ENCODE results near the gene VPS41.

The VPS41 gene

DNA sequence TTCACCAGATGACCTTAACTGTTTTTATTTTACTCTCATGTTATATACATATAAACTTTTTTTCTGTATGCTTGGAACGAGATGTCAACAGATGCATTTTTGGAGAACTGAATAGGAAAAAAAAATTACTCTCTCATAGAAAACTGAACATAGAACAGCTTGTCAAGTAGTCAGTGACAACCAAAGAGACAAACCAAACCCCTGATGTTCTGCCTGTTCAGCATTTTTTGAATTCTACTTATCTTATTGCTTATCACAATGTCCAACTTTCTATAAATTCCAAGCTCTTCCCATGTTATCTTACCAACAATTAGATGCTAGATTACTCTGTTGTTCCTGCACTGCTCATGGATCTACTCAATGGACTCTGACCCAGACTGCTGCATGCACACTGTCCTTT, 95.2 kb downstream of the VPS41 start:
- no peak for DNase-seq (ENCODE audit: low read depth, low spot score)

DNA sequence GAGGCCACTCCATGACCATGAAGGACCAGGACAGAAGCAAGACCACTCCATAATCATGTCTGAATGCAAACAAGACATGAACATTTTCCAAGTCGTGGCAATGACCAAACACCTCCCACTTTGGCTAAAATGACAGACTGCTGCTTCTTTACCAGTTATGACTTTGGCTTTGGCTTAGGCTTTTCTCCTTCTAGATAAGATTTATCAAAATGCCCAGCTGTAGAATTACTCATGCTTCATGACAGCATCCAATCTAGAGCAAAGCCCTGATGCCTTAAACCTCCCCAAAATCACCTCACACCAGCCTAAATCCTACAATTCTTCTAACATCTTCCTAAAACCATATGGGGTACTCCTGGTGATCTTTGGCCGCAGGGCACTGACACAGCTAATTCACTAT, 102.1 kb downstream of the VPS41 start:
- no peak for DNase-seq (ENCODE audit: low read depth, low spot score)

DNA sequence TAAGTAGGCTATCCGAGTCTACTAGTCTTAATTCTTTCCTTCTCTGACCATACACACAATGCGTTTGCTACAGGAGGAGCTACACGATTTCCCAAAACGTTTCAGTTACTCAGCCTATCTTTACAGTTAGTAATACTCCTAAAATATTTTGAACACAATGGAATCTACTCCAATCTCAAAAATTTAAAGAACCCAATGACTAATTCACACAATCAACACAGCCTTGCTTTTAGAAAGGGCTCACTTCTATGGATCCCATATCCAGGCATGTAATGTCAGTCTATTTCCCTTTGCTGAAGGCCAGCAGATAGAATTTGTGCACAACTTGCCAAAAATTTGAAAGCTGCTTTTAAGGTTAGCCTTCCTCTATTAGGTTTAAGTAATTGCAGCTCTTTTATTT, 107.2 kb downstream of the VPS41 start:
- no peak for DNase-seq (ENCODE audit: low read depth, low spot score)

DNA sequence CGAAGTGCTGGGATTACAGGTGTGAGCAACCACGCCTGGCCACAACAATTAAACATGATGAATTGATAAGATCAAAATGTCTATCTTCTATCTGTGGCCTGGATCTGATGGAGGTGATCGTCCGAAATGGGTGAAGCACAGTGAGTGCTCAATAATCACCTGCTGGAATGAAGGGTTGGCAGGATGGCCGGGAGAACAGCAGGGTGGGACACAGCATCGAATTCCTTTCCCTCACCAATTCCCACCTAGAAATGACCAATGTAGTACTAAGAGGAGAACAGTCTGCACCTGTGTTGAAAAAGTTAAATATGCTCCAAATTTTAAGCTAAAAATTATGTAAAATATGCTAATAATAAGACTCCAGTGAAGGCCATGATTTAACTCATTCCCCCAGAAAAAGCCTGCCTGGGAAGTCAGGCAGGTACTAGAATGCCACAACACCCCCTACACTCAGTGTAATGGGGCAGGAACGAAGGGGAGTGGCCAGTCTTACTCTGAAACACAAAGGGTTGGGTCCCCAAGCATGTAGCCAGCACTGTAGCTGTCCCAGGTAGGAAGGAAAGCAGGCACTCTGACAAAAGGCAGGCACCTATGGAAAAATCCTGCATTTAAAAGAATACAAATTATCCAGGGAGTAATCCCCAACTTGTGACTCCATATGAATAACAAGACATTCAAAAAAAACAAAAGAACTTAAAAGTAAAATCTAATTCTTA, 110.3 kb downstream of the VPS41 start:
- peak; percentile 83 for DNase-seq (ENCODE audit: low read depth, low spot score)

DNA sequence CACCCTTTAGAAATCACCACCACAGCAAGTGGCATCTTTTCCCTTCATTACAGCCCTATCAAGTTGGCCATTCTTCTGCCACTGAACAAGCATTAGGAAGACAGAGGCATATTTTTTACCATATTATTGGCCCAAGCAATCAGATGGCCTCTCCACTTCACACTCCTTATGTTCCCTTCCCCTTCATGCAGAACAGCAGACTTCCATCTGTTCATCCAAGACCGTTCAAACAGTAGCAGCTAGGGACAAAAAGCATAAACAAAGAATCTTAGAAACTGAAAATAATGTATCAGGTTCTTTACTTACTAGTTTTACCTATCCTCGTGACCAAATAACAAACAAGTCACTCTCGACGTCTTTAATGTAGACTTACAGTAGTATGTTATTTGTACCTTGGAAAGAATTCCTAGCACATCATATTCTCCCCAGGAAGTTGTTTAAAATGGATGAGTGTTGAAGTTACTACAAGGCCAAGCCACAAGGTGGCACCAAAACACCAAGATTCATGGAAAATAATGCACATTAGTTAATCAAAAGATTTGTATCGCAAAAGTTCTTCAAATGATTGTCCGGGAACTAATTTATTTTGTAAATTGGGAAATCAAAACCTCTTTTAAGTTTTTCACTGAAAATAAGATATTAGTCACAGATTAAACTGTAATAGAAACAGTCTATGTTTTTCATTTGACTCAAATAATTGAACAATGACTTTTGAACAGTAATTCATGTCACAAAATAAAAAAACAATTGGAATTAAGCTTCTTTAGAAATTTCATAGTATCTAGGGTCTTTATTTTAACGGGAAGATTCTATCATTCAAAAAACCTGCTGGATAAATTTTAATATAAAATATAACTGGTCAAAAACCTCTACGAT, 112.1 kb downstream of the VPS41 start:
- no peak for DNase-seq (ENCODE audit: low read depth, low spot score)

DNA sequence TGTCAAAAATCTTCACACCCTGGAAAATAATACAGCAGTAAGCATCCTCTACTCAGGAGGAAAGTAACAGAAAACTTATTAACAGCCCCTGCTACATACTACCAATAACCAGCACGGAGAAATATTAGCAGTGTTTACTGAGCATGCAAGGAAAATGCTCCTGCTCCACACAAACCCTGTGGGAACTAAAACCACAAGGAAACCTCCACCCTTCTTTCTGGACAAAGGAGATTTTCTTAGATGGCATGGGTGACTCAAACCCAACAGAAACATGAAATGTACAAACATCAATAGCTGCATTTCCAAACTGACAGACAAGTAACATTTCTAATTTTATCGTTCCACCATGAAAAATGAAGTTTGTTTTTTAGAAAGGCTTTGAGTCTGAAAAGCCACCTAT, 113.4 kb downstream of the VPS41 start:
- DNase-seq (ENCODE audit: low read depth, low spot score), result no peak

DNA sequence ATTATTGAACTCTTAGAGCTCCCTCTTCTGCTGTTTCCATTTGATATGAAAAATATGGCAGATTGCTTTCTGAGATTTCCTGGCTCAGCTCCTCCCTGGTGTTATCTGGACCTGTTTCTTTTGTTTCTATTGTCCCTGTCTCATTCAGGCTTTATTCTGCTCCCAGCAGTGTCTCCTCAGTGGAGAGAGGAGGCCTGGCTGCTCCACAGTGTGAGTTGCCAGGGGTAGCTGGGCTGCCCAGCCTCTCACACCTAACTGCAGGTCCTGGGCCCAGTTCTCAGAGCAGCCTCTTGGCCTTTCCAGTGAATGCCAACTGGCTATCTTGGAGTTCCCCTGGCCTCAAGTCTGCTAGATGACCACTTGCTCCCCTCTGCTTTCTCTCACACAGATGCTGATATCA, 127.0 kb downstream of the VPS41 start:
- DNase-seq (ENCODE audit: low read depth, low spot score), result no peak

DNA sequence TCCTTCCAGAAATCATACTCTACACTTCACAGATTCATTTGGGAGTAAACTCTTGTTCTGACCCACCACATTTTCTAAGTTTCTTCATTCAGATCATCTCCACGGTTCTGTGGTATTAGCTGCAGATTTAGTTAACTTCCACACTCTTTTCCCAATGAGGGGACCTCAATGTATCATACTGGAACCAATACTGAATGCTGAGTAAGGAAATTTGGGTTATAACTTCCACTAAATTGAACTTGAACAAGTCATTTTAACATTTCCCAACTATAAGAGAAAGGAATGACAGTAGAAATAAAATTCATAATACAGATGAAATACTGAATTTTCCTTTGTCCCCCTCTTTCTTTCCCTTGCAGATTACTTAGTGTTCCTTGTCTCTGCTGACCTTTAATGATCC, 131.4 kb downstream of the VPS41 start:
- no peak for DNase-seq (ENCODE audit: low read depth, low spot score)

DNA sequence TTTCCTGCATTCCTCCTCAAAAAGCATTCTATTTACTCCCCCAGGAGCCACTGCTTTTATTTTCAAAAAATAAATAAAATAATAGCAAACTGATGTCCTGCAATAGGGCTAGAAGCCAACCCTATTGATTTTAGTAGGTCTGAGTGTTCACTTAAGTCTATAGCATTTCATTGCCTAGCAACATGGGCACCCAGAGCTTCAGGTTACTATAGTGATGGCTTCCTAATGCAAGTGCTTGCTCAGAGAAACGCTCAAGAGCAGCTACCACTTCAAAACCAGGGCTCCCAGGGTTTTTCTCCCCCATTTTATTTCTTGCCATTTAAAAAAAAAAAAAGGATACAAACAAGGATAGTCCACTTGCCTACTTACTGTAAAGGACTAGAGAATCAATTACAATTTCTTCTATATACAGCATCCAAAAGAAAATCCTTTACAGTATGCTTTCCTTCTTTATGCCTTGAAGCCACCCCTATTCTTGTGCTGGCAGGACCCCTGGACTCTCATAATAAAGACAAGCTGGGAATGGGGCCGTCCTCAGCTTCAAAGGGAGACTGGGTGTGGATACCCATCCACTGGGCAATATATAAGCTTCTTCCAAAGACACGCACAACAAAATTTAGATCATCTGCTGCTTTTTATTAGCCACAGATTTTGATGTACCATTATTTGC, 133.3 kb downstream of the VPS41 start:
- DNase-seq (ENCODE audit: low read depth, low spot score), result no peak

DNA sequence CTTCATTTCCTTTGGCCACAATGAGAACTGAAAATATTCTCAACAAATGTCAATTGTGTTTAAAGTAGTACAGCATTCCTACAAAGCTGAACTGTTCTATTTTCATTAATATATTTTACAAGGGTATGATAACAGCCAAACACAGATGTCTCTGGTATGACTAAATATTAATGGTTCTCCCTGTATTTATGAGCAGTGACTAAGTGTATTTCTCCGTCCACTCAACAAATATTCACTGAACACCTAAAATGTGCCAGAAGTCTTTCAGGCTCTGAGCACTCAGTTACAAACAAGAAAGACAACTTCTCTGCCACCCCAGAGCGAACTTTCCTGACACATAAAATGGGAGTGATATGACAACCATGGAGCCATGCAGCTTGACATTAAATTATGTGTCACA, 135.6 kb downstream of the VPS41 start:
- DNase-seq (ENCODE audit: low read depth, low spot score), result no peak

DNA sequence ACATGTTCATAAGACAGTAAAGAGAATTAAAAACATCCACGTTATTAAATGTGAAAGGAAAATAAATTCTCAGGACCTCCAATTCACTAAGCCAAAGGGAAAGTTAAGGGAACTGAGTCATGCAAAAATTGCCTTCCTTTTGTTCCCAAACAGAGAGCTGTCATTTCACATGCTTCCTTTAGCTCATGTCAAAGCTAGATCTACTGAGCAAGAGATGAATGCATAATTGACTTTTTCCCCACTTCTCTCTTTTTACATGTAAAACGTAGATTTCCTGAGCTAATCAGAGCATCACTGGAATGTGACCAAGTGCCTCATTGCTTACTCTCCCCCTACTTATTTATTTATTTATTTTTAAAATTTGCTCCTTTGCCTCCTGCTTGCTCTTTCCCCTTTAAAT, 148.8 kb downstream of the VPS41 start:
- DNase-seq (ENCODE audit: low read depth, low spot score), result no peak

DNA sequence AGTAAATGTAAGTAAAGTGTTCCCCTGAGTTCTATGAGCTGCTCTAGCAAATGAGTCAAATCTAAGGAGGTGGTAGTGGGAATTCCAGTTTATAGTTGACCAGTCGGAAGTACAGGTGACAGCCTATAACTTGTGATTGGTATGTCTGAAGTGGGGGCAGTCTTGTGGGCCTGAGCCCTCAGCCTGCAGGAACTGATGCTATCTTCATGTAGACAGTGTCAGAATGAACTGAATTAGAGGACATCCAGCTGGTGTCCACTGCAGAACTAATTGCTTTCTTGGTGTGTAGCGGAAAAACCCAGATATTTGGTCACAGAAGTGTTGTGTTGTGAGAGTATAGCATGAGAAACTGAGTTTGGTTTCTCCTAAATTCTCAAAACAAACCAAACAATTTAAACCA, 150.0 kb downstream of the VPS41 start:
- DNase-seq (ENCODE audit: low read depth, low spot score), result no peak

DNA sequence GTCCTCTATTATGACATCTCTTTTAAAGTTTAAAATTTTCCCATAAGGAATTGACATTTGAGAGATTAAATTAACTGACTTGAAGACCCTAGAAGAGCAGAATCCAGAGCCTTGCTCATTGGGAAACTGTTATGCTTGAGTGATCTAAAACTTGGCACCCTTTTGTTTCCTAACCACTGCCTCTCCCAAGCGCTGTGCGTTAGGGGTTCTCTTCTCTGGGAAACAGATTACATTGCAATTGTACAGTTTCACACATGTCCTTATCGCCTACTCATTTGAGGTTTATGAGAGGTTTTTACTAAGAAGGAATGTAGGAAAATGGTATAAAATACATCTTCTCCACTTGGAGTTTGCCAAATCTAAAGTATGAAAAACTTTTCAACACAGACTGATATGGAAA, 151.1 kb downstream of the VPS41 start:
- DNase-seq (ENCODE audit: low read depth, low spot score), result no peak

DNA sequence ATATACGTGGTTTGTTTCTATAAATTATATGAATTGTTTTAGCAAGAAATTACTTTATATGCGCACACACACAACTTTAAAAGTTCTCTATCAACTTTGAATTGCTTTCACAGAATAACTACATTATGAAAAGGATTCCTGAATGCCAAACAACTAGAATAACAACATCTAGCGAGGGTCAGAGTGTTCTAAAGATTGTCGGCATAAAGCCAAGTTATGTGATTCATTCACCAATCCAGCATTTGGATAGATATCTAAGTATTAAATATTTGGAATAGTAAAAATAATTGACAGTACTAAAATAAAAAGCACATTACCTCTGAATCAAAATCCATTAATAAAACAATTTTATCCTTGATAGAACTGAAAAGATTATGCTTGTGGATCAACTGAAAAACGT, 152.5 kb downstream of the VPS41 start:
- DNase-seq (ENCODE audit: low read depth, low spot score), result no peak

DNA sequence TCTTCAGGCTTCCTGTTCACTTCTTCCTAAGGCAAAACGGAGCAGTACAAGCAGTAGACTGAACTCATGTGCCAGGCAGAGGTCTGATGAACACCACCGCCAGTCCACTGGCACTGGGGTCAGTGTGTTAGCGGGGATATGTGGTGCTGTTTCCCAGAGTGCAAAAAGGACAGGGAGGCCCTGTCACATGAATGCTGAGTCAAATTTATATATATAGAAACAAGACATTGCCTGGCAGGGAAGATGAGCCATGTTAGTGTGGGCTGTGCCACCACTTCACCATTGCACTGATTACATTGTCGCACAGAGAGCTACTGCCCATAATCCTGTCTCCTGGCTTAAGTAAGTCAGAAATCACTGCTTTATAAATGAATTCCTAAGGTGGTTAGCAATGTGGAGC, 155.6 kb downstream of the VPS41 start:
- DNase-seq (ENCODE audit: low read depth, low spot score), result no peak

DNA sequence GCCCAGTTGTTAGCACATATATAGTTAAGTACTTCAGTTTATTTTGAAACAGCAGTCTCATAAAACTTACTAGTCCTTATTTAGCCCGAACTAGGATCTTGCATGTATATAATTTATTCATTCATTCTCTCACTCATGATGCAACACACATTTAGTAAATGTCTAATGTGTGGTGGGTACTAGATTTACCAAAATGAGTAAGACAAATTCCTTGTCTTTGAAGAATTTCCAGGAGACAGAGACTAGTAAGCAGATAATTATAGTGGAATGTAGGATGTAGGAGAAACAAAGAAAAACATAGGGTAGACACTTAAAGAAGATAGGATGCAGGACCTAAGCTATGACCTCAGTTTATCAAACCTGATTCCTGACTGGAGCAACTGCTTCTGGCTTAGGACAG, 157.6 kb downstream of the VPS41 start:
- no peak for DNase-seq (ENCODE audit: low read depth, low spot score)

DNA sequence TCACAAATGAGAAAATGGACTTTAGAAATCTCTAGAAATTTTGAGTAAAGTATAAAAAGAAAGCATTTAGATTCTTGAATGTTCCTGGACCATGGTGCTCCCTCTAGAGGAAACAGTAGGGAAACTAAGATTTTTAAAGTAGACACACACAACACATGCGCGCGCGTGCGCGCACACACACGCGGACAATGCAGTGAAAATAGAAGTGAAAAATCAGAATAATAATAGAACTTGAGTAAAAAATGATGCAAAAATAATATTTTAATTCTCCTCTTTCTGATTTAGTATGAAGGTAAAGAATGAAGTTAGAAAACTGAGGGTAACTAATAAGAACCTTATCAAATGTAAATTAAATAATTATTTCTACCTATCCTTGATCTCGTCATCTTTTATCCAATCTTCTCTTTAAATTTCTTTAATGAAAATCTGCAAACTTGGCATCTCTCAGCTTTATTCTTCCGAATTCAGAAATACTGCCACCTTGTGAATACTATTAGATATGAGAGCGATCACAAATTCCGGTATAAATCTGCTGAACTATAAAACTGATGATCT, 160.9 kb downstream of the VPS41 start:
- no peak for DNase-seq (ENCODE audit: low read depth, low spot score)

DNA sequence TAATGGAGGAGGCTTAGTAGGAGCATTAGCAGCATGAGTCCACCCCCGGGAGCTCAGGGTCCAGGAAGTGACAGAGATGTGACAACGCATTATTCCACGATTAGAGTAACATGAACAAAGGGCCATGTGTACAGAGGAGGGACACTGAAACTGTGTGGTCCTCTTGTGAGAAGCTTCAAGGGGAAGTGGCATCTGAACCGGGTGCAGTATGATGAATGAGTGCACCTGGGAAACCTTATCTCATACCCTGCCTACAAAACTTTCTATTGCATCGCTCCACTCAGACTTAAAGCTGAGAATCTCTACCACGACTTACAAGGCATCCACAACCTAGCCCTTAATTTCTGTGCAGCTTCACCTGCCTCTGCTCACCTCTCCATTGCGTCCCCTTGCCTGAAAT, 162.6 kb downstream of the VPS41 start:
- DNase-seq (ENCODE audit: low read depth, low spot score), result no peak

DNA sequence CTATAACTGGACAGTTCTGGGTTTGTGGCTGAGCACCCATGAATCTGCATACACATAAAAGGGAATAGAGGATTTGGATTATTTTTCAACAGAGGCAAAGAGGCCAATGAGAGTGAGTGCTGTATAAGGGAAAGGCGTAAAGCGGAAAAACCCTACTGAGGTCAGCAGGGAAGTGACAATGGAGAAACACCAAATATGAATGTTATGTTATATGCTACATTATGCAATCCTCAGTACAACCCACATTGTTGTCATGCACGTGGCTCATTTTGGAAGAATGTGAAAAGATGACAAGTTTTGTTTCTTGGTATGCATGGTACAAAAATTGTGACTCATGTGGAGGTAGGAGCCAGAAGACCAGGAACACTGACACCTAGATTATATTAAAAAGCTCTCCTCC, 164.2 kb downstream of the VPS41 start:
- no peak for DNase-seq (ENCODE audit: low read depth, low spot score)

DNA sequence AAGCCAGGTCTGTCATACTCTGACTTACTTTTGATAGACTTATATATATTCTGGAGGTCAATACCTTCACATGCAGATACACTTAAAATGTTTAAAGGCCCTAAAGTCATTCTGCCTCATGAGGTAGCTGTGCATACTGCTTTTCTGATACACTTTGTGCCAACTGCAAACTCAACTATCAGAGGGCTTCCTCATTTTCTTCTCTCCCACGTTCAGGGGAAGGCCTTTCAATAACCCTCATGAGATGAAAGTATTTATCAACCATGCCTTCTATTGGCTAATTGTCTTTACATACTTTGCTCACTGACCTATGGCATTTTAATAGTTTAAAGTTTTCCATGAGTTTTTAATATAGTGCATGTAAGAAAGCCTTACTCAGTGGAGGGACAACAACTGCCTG, 165.1 kb downstream of the VPS41 start:
- DNase-seq (ENCODE audit: low read depth, low spot score), result no peak

DNA sequence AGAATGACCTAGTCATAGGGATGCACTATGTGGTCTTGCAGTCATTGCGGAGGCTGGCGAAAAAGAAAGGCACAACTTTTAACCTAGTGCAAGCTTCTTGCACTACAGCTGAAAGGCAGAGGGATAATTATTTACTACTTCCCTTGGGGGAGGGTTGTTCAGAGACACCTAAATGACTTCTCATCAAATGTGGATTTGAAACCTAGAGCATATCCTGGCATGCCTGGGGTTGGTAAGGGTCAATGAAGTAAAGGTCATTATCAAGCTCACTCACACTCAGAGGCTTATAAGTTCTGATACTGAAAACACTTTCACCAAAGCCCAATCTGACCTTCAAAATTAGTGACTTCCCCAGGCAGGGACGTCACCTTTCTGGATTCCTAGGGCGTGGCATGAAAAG, 168.9 kb downstream of the VPS41 start:
- no peak for DNase-seq (ENCODE audit: low read depth, low spot score)

DNA sequence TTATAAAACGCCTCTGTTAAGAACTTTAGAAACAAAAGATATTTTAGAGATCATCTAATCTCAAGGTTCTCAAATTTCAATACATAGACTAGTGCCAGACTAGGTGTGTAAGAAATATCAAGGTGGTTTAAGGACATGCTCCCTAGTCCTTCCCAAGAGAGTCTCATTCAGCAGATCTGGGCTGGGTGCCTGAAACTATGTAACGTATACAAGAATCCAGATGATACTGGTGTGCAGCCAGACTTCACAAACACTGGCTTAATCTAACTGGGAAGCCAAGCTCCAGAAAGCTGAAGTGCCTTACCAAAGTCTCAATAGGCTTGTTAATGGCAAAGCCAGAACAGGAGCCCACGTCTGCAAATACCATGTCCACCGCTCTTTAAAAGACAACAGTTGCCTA, 172.9 kb downstream of the VPS41 start:
- DNase-seq (ENCODE audit: low read depth, low spot score), result no peak

Measured in iPS DF 19.7 (cell line).